Muscle of leg (tissue), 11 donors: ENCODE measurements around the gene SH3PXD2B. TPM values are rescaled to one million over a fixed set of nuclear protein-coding genes. Genes with fewer than 3 reads are reported as not detected.
A peak's percentile ranks its signal among the peaks of the same experiment; 100 is the strongest.

Experiments used
- DNase-seq: peaks from one replicate; pipeline ENCODE4 v3.0.0; 2013
- H3K27ac ChIP-seq: one replicate; pipeline ENCODE4 v1.5.1; 2013; ENCODE audit warnings: mild to moderate bottlenecking, low read length, control low read depth
- H3K27me3 ChIP-seq: one replicate; pipeline ENCODE4 v1.6.1; 2013; ENCODE audit warnings: low read length; ENCODE audit not compliant: control insufficient read depth, insufficient read depth
- H3K36me3 ChIP-seq: one replicate; pipeline ENCODE4 v1.6.1; 2013; ENCODE audit warnings: low read length; ENCODE audit not compliant: control insufficient read depth, insufficient read depth
- H3K4me1 ChIP-seq: one replicate; pipeline ENCODE4 v1.6.1; 2013; ENCODE audit warnings: low read length; ENCODE audit not compliant: control insufficient read depth, insufficient read depth
- H3K4me3 ChIP-seq: one replicate; pipeline ENCODE4 v1.5.1; 2013; ENCODE audit warnings: low read length, control low read depth
- H3K9me3 ChIP-seq: replicated peaks from 2 replicates; pipeline ENCODE4 v1.6.1; 2013; ENCODE audit warnings: low read depth, low read length; ENCODE audit not compliant: control insufficient read depth
- WGBS: methylation state at CpG from one replicate; pipeline ENCODE4 v1.1.5; 2013; ENCODE audit warnings: missing lambda C conversion rate; ENCODE audit not compliant: insufficient coverage; 5-methylcytosine and 5-hydroxymethylcytosine counted together
- polyA plus RNA-seq, 8 donors: library from polyadenylated mRNA; unstranded; fragments of 120-200 nt; gene quantifications; one replicate each; pipeline versions ENCODE4 v1.2.1 to v1.2.3, GENCODE V29; 2013; ENCODE audit warnings: inconsistent platforms in 1 of 8, low replicate concordance in 1 of 8; ENCODE audit not compliant: insufficient read length in 8 of 8, insufficient read depth in 1 of 8
- total RNA-seq: library from RNA; stranded (reverse); fragments of 120-200 nt; gene quantifications from one replicate; pipeline ENCODE4 v1.2.4, GENCODE V29; 2013

SH3PXD2B gene
- total and polyA plus RNA-seq, 9 donors = 19.2 to 60.9 (median 36.1) TPM

GRCh38 chr5:172311605-172312004 lies 142.7 kb downstream of the SH3PXD2B start:
- Histone ChIP-seq H3K27ac (no peak overlapping the region), H3K9me3 (no peaks in the 10 kb centered on the region), H3K36me3 (no peaks in the 10 kb centered on the region), H3K4me1 (no peaks in the 10 kb centered on the region), H3K4me3 (no peak overlapping the region), H3K27me3 (no peaks in the 10 kb centered on the region)
- DNase-seq = no peak
- WGBS = no CpG with 5 or more reads among the region's 4 CpGs

- H3K27me3 ChIP-seq = no peaks in the 10 kb centered on the region
- no peaks in the 10 kb centered on the region for H3K4me1 ChIP-seq
- no peak for DNase-seq
- H3K27ac ChIP-seq = no peak overlapping the region
- 94% methylated on average over 2 of the region's 7 CpGs for WGBS
- H3K36me3 ChIP-seq = no peaks in the 10 kb centered on the region
- H3K9me3 ChIP-seq = no peaks in the 10 kb centered on the region
- H3K4me3 ChIP-seq = no peak overlapping the region
Measured at GRCh38 chr5:172311026-172311425, 143.3 kb downstream of the SH3PXD2B start.

- no peak for DNase-seq
- Histone ChIP-seq H3K27ac (no peak overlapping the region), H3K27me3 (no peaks in the 10 kb centered on the region), H3K4me3 (no peak overlapping the region), H3K4me1 (no peaks in the 10 kb centered on the region), H3K36me3 (no peaks in the 10 kb centered on the region), H3K9me3 (peaks cover 4% of the 10 kb centered on the region)
- WGBS = no CpG with 5 or more reads among the region's 2 CpGs
Measured at GRCh38 chr5:172305380-172305779, 148.9 kb downstream of the SH3PXD2B start.

GRCh38 chr5:172303572-172304335 lies 150.6 kb downstream of the SH3PXD2B start:
- Histone ChIP-seq H3K9me3 (peaks cover 4% of the 10 kb centered on the region), H3K27ac (no peak overlapping the region), H3K4me3 (no peak overlapping the region), H3K27me3 (no peaks in the 10 kb centered on the region), H3K36me3 (no peaks in the 10 kb centered on the region), H3K4me1 (no peaks in the 10 kb centered on the region)
- 86% methylated on average over 2 of the region's 3 CpGs for WGBS
- DNase-seq = peak; percentile 48

- Histone ChIP-seq H3K4me3 (no peak overlapping the region), H3K27me3 (no peaks in the 10 kb centered on the region), H3K4me1 (no peaks in the 10 kb centered on the region), H3K9me3 (peaks cover 4% of the 10 kb centered on the region), H3K27ac (no peak overlapping the region), H3K36me3 (no peaks in the 10 kb centered on the region)
- WGBS = 87% methylated on average over 4 of the region's 5 CpGs
- DNase-seq = no peak
Measured at GRCh38 chr5:172303162-172303561, 151.2 kb downstream of the SH3PXD2B start.

- WGBS = 60% methylated on average over 3 of the region's 9 CpGs
Measured at GRCh38 chr5:172302047-172302710, 152.1 kb downstream of the SH3PXD2B start.

GRCh38 chr5:172299916-172300439 lies 154.3 kb downstream of the SH3PXD2B start:
- no peaks in the 10 kb centered on the region for H3K36me3 ChIP-seq
- WGBS = no CpG with 5 or more reads among the region's 2 CpGs

More at GRCh38 chr5:172302047-172302710, 152.1 kb downstream of the SH3PXD2B start:
- Histone ChIP-seq H3K4me1 (no peaks in the 10 kb centered on the region), H3K27ac (no peak overlapping the region), H3K36me3 (no peaks in the 10 kb centered on the region), H3K9me3 (peaks cover 4% of the 10 kb centered on the region), H3K27me3 (no peaks in the 10 kb centered on the region), H3K4me3 (no peak overlapping the region)
- no peak for DNase-seq

GRCh38 chr5:172294831-172295230 lies 159.5 kb downstream of the SH3PXD2B start:
- Histone ChIP-seq H3K27me3 (no peaks in the 10 kb centered on the region), H3K4me1 (no peaks in the 10 kb centered on the region), H3K9me3 (no peaks in the 10 kb centered on the region), H3K36me3 (no peaks in the 10 kb centered on the region), H3K27ac (no peak overlapping the region), H3K4me3 (no peak overlapping the region)
- no peak for DNase-seq

More at GRCh38 chr5:172299916-172300439, 154.3 kb downstream of the SH3PXD2B start:
- no peaks in the 10 kb centered on the region for H3K9me3 ChIP-seq
- no peak overlapping the region for H3K27ac ChIP-seq
- H3K27me3 ChIP-seq = no peaks in the 10 kb centered on the region
- H3K4me3 ChIP-seq = no peak overlapping the region
- DNase-seq = no peak
- no peaks in the 10 kb centered on the region for H3K4me1 ChIP-seq

- H3K4me3 ChIP-seq = no peak overlapping the region
- no peak for DNase-seq
- no peaks in the 10 kb centered on the region for H3K4me1 ChIP-seq
- H3K36me3 ChIP-seq = no peaks in the 10 kb centered on the region
- WGBS = no CpG with 5 or more reads among the region's 2 CpGs
- H3K27me3 ChIP-seq = no peaks in the 10 kb centered on the region
- no peaks in the 10 kb centered on the region for H3K9me3 ChIP-seq
- no peak overlapping the region for H3K27ac ChIP-seq
Measured at GRCh38 chr5:172293745-172294342, 160.5 kb downstream of the SH3PXD2B start.

GRCh38 chr5:172293054-172293744 lies 161.1 kb downstream of the SH3PXD2B start:
- Histone ChIP-seq H3K36me3 (no peaks in the 10 kb centered on the region), H3K4me3 (no peak overlapping the region), H3K4me1 (no peaks in the 10 kb centered on the region), H3K27ac (no peak overlapping the region), H3K9me3 (no peaks in the 10 kb centered on the region), H3K27me3 (no peaks in the 10 kb centered on the region)
- peak; percentile 83 for DNase-seq
- WGBS = 58% methylated on average over 5 of the region's 5 CpGs
